Hepatocyte (in vitro differentiated cells): ENCODE results near the gene TSKS.

Experiments
- CTCF ChIP-seq: fragments of 200-600 bp; sonication (generic); IDR thresholded peaks from 2 replicates; pipeline ENCODE4 v1.5.1; 2016; ENCODE audit warnings: antibody characterized with exemption, mild to moderate bottlenecking; ENCODE audit not compliant: poor library complexity
- EZH2 ChIP-seq: fragments of 200-600 bp; sonication (generic); IDR thresholded peaks from 2 replicates; pipeline ENCODE4 v1.6.1; 2016; ENCODE audit warnings: antibody characterized with exemption, mild to moderate bottlenecking, borderline replicate concordance
- EZH2phosphoT487 ChIP-seq: fragments of 200-600 bp; sonication (generic); IDR thresholded peaks from one replicate; pipeline ENCODE4 v1.6.1; 2018; ENCODE audit warnings: antibody characterized with exemption, mild to moderate bottlenecking, low read depth, moderate library complexity; ENCODE audit not compliant: unreplicated experiment, severe bottlenecking

- no peak for TF ChIP-seq CTCF
- no peak for TF ChIP-seq EZH2
- TF ChIP-seq EZH2phosphoT487: no peak
Measured at GRCh38 chr19:49808711-49809159, 45.6 kb upstream of the TSKS start.
